ENCODE data around the gene COL1A2. TPM values are rescaled to one million over a fixed set of nuclear protein-coding genes. Genes with fewer than 3 reads are reported as not detected.

The COL1A2 gene
- total RNA-seq, 1 experiment from 2014 or later = 42.1 TPM

- H4K20me1 ChIP-seq (ENCODE audit: control insufficient read depth, insufficient read depth, insufficient read length) = no peaks in the 10 kb centered on the region
- H3K27ac ChIP-seq (ENCODE audit: insufficient read length, low read depth, low read length) = no peak overlapping the region
Observed at GRCh38 chr7:94378356-94378755, 16.3 kb upstream of the COL1A2 start.

More at GRCh38 chr7:94378356-94378755, 16.3 kb upstream of the COL1A2 start:
- Histone ChIP-seq H2BK12ac (ENCODE audit: insufficient read length, low read depth, low read length) (no peak overlapping the region), H4K5ac (ENCODE audit: insufficient read length, low read depth, low read length) (no peak overlapping the region), H3K4ac (ENCODE audit: low read depth, low read length) (no peak overlapping the region), H3K9ac (ENCODE audit: extremely low read depth, insufficient read length, low read length) (no peak overlapping the region), H3K79me2 (ENCODE audit: insufficient read depth, low read length) (no peaks in the 10 kb centered on the region), H2BK20ac (ENCODE audit: low read depth, low read length, poor library complexity, severe bottlenecking) (no peak overlapping the region), H3K18ac (ENCODE audit: insufficient read length, low read depth, low read length) (no peak overlapping the region), H4K8ac (replicated peaks; ENCODE audit: insufficient read length, low read depth, low read length) (no peak overlapping the region), H3T11ph (ENCODE audit: low read length) (no peak overlapping the region), H2BK5ac (ENCODE audit: insufficient read length, low read length) (no peak overlapping the region), H3K79me1 (ENCODE audit: insufficient read depth, low read depth, low read length, poor library complexity, severe bottlenecking) (no peaks in the 10 kb centered on the region), H3K23ac (ENCODE audit: insufficient read length, low read depth, low read length) (no peak overlapping the region), H2BK15ac (ENCODE audit: low read depth, low read length) (no peak overlapping the region), H4K91ac (ENCODE audit: insufficient read length, low read depth, low read length) (no peak overlapping the region), H3K27me3 (ENCODE audit: insufficient read depth, low read length) (no peaks in the 10 kb centered on the region), H2AK5ac (ENCODE audit: insufficient read length, low read length) (no peak overlapping the region), H3K14ac (ENCODE audit: insufficient read depth, low read length) (no peak overlapping the region), H3K4me2 (ENCODE audit: insufficient read depth, insufficient read length, low read length) (no peak overlapping the region), H2BK120ac (ENCODE audit: low read depth, low read length, poor library complexity, severe bottlenecking) (no peak overlapping the region), H3K4me1 (ENCODE audit: insufficient read depth, low read length) (peaks cover 5% of the 10 kb centered on the region; the same call in 1 of the 2 replicates), H3K9me3 (ENCODE audit: control insufficient read depth, low read depth, low read length) (no peaks in the 10 kb centered on the region), H3K23me2 (ENCODE audit: insufficient read length, low read depth, low read length, poor library complexity, severe bottlenecking) (no peaks in the 10 kb centered on the region), H3K56ac (ENCODE audit: insufficient read length, low read depth, low read length) (no peak overlapping the region), H2AFZ (ENCODE audit: low read length) (no peak overlapping the region)
- Mint-ChIP-seq H3K27ac (no peak overlapping the region), H3K4me3 (no peak overlapping the region), H3K4me1 (peaks cover 20 to 24% of the 10 kb centered on the region in 2 experiments), H3K36me3 (ENCODE audit: insufficient read depth in 1 of 3, low read depth in 3 of 3) (no peaks in the 10 kb centered on the region), H3K27me3 (ENCODE audit: low read depth) (no peaks in the 10 kb centered on the region), H3K9me3 (no peaks in the 10 kb centered on the region)
- no peak for TF ChIP-seq CTCF (conservative IDR thresholded peaks at IDR 0.05)
- no peak for DNase-seq
- WGBS (ENCODE audit: extremely low coverage, insufficient read length, low lambda C conversion rate) = no CpG with 5 or more reads among the region's 3 CpGs

Measured in H9 (cell line).